ENCODE measurements around the gene AZIN2. TPM values are rescaled to one million over a fixed set of nuclear protein-coding genes. Genes with fewer than 3 reads are reported as not detected.
"Not testable (repeated sequence)": the region's sequence is repeated elsewhere in the genome, so short reads cannot be mapped to it uniquely, and the experiment has no call there.

AZIN2 gene
- total and polyA plus RNA-seq, 12 donors, result 2.3 to 18.9 (median 10.7) TPM

DNA sequence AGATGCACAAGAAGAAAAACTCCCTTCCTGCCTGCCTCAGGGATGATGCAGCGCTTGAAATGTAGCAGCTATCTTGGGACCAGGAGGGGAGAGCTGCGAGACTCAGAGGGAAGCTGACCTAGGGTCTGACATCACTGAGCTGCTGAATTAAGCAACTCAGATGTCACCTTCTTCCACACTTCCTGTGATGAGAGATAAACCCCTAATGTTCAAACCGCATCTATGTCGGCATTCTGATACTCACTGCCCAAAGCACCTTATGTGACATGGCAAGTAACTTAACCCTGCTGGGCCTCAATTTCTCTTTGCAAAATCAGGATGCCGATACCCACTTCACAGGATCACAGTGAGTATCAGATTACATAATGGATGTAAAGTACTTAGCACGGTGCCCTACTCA is 35.1 kb upstream of the AZIN2 start:
- 64 to 86% (median 74%) methylated on average over 6 of the region's 6 CpGs for WGBS, 4 donors
- no peak for TF ChIP-seq POLR2A (IDR thresholded peaks at IDR 0.05)
- TF ChIP-seq, protein P1, sequence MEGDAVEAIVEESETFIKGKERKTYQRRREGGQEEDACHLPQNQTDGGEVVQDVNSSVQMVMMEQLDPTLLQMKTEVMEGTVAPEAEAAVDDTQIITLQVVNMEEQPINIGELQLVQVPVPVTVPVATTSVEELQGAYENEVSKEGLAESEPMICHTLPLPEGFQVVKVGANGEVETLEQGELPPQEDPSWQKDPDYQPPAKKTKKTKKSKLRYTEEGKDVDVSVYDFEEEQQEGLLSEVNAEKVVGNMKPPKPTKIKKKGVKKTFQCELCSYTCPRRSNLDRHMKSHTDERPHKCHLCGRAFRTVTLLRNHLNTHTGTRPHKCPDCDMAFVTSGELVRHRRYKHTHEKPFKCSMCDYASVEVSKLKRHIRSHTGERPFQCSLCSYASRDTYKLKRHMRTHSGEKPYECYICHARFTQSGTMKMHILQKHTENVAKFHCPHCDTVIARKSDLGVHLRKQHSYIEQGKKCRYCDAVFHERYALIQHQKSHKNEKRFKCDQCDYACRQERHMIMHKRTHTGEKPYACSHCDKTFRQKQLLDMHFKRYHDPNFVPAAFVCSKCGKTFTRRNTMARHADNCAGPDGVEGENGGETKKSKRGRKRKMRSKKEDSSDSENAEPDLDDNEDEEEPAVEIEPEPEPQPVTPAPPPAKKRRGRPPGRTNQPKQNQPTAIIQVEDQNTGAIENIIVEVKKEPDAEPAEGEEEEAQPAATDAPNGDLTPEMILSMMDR (IDR thresholded peaks at IDR 0.05), result no peak
- Histone ChIP-seq H3K27ac (no peak overlapping the region), H3K4me1 (replicated peaks in 1 of 2) (peaks cover 0 to 10% of the 10 kb centered on the region in 2 donors), H3K36me3 (replicated peaks in 1 of 2) (no peaks in the 10 kb centered on the region), H3K4me3 (no peak overlapping the region), H3K9me3 (replicated peaks in 1 of 3) (no peaks in the 10 kb centered on the region), H3K27me3 (no peaks in the 10 kb centered on the region)
- DNase-seq, result no peak
- intact Hi-C loops (cut with DNase I), result loop anchor here in 1 of 2 donors (10.0 kb wide), 1 partner anchor 111 kb away; no protein-coding TSS in a partner anchor

DNA sequence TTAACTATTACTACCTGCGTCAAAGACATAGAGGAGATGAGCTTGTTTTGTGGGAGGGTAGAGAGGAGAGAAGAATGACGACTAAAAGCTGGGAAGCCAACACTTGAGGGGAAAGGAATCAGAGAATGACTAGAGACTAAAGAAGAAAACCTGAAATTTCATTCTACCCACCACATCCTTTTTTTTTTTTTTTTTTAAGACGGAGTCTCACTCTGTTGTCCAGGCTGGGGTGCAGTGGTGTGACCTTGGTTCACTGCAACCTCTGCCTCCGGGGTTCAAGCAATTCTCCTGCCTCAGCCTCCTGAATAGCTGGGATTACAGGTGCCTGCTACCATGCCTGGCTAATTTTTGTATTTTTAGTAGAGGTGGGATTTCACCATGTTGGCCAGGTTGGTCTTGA is 34.7 kb upstream of the AZIN2 start:
- intact Hi-C loops (cut with DNase I), result loop anchor here in 1 of 2 donors (10.0 kb wide), 1 partner anchor 111 kb away; no protein-coding TSS in a partner anchor
- not testable (repeated sequence) for H3K4me3 ChIP-seq; H3K27ac ChIP-seq; H3K9me3 ChIP-seq (replicated peaks in 1 of 3); H3K27me3 ChIP-seq; DNase-seq; H3K36me3 ChIP-seq (replicated peaks in 1 of 2)
- 80 to 90% (median 84%) methylated on average over 4 of the region's 4 CpGs for WGBS, 4 donors
- H3K4me1 ChIP-seq (replicated peaks in 1 of 2), result peaks cover 0 to 10% of the 10 kb centered on the region in 2 donors

DNA sequence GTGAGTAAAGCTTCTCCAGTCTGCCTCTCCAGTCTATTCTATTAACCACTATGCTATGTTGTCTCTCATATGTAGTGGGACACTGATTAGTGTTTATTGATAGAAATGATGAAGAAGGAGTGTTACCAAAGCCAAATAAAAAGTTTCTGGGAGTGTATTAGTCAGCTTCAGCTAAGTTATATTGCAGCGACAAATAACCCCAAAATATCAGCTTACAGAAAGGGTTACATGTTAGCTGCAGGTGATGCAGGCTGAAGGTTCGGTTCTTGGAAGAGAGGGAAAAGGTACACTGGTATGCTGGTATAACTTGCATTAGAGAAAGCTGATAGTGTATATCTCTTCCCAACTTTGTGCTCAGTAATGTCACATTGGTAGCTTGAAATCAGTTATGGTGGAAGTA is 33.7 kb upstream of the AZIN2 start:
- Histone ChIP-seq H3K27me3 (no peaks in the 10 kb centered on the region), H3K27ac (no peak overlapping the region), H3K4me1 (replicated peaks in 1 of 2) (peaks cover 0 to 10% of the 10 kb centered on the region in 2 donors), H3K36me3 (replicated peaks in 1 of 2) (no peaks in the 10 kb centered on the region), H3K4me3 (no peak overlapping the region), H3K9me3 (replicated peaks in 1 of 3) (no peaks in the 10 kb centered on the region)
- WGBS, 4 donors, result 83 to 95% (median 89%) methylated on average over 2 of the region's 2 CpGs
- intact Hi-C loops (cut with DNase I), result loop anchor here in 1 of 2 donors (10.0 kb wide), 1 partner anchor 112 kb away; no protein-coding TSS in a partner anchor
- no peak for DNase-seq
- TF ChIP-seq POLR2A (IDR thresholded peaks at IDR 0.05), result no peak
- TF ChIP-seq, protein P1 (IDR thresholded peaks at IDR 0.05), result no peak

DNA sequence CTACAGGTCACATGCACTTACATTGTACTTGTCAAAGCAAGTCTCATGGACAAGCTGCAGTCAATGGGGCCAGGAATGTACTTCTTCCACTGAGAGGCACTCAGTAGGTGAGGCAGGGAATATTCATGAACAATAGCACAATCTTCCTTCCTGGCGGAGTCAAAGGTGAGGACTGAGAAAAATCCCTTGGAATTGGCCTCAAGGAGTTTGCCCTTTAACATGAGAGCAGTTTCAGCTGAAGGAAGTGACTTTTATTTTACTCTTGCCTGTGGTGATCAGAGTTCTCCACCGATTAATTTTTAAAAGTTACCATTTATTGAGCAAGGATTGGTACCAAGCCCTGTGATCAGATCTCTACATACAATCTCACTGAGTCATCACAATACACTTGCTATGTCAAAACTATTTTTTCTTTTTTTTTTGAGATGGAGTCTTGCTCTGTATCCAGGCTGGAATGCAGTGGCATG is 33.1 kb upstream of the AZIN2 start:
- peaks cover 0 to 10% of the 10 kb centered on the region in 2 donors for H3K4me1 ChIP-seq (replicated peaks in 1 of 2)
- no peak for TF ChIP-seq POLR2A (IDR thresholded peaks at IDR 0.05)
- TF ChIP-seq, protein P1 (IDR thresholded peaks at IDR 0.05), result no peak
- intact Hi-C loops (cut with DNase I), result loop anchor here in 1 of 2 donors (10.0 kb wide), 1 partner anchor 113 kb away; no protein-coding TSS in a partner anchor
- no peak overlapping the region for H3K27ac ChIP-seq
- H3K36me3 ChIP-seq (replicated peaks in 1 of 2), result no peaks in the 10 kb centered on the region
- H3K27me3 ChIP-seq, result no peaks in the 10 kb centered on the region
- H3K9me3 ChIP-seq (replicated peaks in 1 of 3), result no peaks in the 10 kb centered on the region
- no peak overlapping the region for H3K4me3 ChIP-seq
- DNase-seq, result no peak
- WGBS, 4 donors, result 87 to 96% (median 91%) methylated on average over 2 of the region's 2 CpGs

DNA sequence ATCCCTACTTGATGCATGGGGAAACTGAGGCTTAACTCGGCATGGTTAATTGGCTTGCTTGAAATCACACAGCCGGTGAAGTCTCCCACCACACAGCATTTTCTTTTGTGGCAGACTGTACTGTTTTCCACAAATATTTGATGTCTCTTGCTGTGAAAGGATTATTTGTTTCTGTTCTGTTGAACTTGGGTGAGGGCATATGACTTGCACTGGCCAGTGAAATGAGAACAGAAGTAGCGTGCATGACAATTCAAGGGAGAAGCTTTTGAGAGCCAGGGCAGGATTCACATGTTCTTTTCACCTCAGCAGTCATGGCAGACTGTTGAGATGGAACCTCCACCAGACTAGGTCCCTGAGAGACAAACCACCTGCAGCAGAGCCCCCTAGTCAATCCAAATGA is 32.5 kb upstream of the AZIN2 start:
- intact Hi-C loops (cut with DNase I), result loop anchor here in 1 of 2 donors (10.0 kb wide), 1 partner anchor 114 kb away; no protein-coding TSS in a partner anchor

More for the DNA sequence above, 32.5 kb upstream of the AZIN2 start:
- 65 to 95% (median 76%) methylated on average over 2 to 3 of the region's 3 CpGs for WGBS, 4 donors
- no peaks in the 10 kb centered on the region for H3K36me3 ChIP-seq (replicated peaks in 1 of 2)
- no peak for TF ChIP-seq POLR2A (IDR thresholded peaks at IDR 0.05)
- TF ChIP-seq, protein P1 (IDR thresholded peaks at IDR 0.05), result no peak
- H3K4me3 ChIP-seq, result no peak overlapping the region
- DNase-seq, result no peak
- H3K9me3 ChIP-seq (replicated peaks in 1 of 3), result no peaks in the 10 kb centered on the region
- H3K4me1 ChIP-seq (replicated peaks in 1 of 2), result peaks cover 0 to 10% of the 10 kb centered on the region in 2 donors
- no peaks in the 10 kb centered on the region for H3K27me3 ChIP-seq
- H3K27ac ChIP-seq, result no peak overlapping the region

All from adrenal gland (tissue), 12 donors.